GM23338 (cell line): Measurements from ENCODE around the gene TLR1. TPM values are rescaled to one million over a fixed set of nuclear protein-coding genes. Genes with fewer than 3 reads are reported as not detected.

Source experiments
- ATAC-seq: fragments of 200-7000 bp; cut with Tn5 transposase; 3 replicates; pipeline ENCODE4 v1.9.1; 2020
- DNase-seq: peaks from one replicate; pipeline ENCODE4 v3.0.0-alpha.2; 2015; ENCODE audit warnings: low spot score
- H2AFZ ChIP-seq: fragments of 200-600 bp; sonication (generic); 2 replicates; pipeline ENCODE4 v1.8.0; 2016; ENCODE audit warnings: antibody characterized with exemption, mild to moderate bottlenecking, moderate library complexity
- H3F3A ChIP-seq: fragments of 200-600 bp; sonication (generic); replicated peaks from 2 replicates; pipeline ENCODE4 v1.8.0; 2017; ENCODE audit warnings: antibody characterized with exemption, mixed run types, low read depth
- H3K27ac ChIP-seq: fragments of 200-600 bp; sonication (generic); 2 replicates; pipeline ENCODE4 v1.6.1; 2016; ENCODE audit warnings: low read depth
- H3K27me3 ChIP-seq: fragments of 200-600 bp; sonication (generic); 2 replicates; pipeline ENCODE4 v1.8.0; 2016; ENCODE audit warnings: mild to moderate bottlenecking, mixed run types, moderate library complexity; ENCODE audit not compliant: insufficient read depth
- H3K36me3 ChIP-seq: fragments of 200-600 bp; sonication (generic); 2 replicates; pipeline ENCODE4 v1.8.0; 2016; ENCODE audit warnings: mild to moderate bottlenecking; ENCODE audit not compliant: insufficient read depth
- H3K4me1 ChIP-seq: fragments of 200-600 bp; sonication (generic); 2 replicates; pipeline ENCODE4 v1.8.0; 2016; ENCODE audit warnings: mild to moderate bottlenecking, moderate library complexity; ENCODE audit not compliant: insufficient read depth
- H3K4me2 ChIP-seq: fragments of 200-600 bp; sonication (generic); 2 replicates; pipeline ENCODE4 v1.7.1; 2017; ENCODE audit warnings: mixed run types
- H3K4me3 ChIP-seq: fragments of 200-600 bp; sonication (generic); 2 replicates; pipeline ENCODE4 v1.6.1; 2016; ENCODE audit warnings: mixed run types
- H3K79me2 ChIP-seq: fragments of 200-600 bp; sonication (generic); replicated peaks from 2 replicates; pipeline ENCODE4 v1.8.0; 2017; ENCODE audit warnings: mild to moderate bottlenecking; ENCODE audit not compliant: insufficient read depth
- H3K9me2 ChIP-seq: fragments of 200-600 bp; sonication (generic); 2 replicates; pipeline ENCODE4 v1.8.0; 2017; ENCODE audit not compliant: insufficient read depth
- H4K20me1 ChIP-seq: fragments of 200-600 bp; sonication (generic); replicated peaks from 2 replicates; pipeline ENCODE4 v1.8.0; 2017; ENCODE audit warnings: mild to moderate bottlenecking; ENCODE audit not compliant: insufficient read depth
- H3K27ac Mint-ChIP-seq: 2 replicates; pipeline ENCODE4 v1.8.0; 2020; ENCODE audit warnings: inconsistent platforms, mild to moderate bottlenecking, moderate library complexity, mixed read lengths
- H3K27me3 Mint-ChIP-seq: 3 replicates; pipeline ENCODE4 v1.8.0; 2022; ENCODE audit warnings: low read depth, mild to moderate bottlenecking, moderate library complexity, mixed read lengths, inconsistent platforms; ENCODE audit not compliant: insufficient read depth, poor library complexity
- H3K36me3 Mint-ChIP-seq: 3 replicates; pipeline ENCODE4 v1.8.0; 2021; ENCODE audit warnings: low read depth, mild to moderate bottlenecking, inconsistent platforms, moderate library complexity, mixed read lengths
- H3K4me1 Mint-ChIP-seq: 3 replicates; pipeline ENCODE4 v1.8.0; 2020; ENCODE audit warnings: mild to moderate bottlenecking, inconsistent platforms, mixed read lengths
- H3K4me3 Mint-ChIP-seq: 3 replicates; pipeline ENCODE4 v1.8.0; 2021; ENCODE audit warnings: moderate library complexity, mild to moderate bottlenecking, inconsistent platforms, mixed read lengths
- H3K9me3 Mint-ChIP-seq: 3 replicates; pipeline ENCODE4 v1.8.0; 2020; ENCODE audit warnings: moderate library complexity, mild to moderate bottlenecking, inconsistent platforms, mixed read lengths
- EZH2 ChIP-seq: fragments of 200-600 bp; sonication (generic); IDR thresholded peaks from one replicate; pipeline ENCODE4 v1.8.0; 2017; ENCODE audit warnings: antibody characterized with exemption, mild to moderate bottlenecking, low read depth; ENCODE audit not compliant: unreplicated experiment
- polyA plus RNA-seq: library from polyadenylated mRNA; unstranded; fragments of >200 nt; fragmentation: Nextera tagmentation; extraction: Ambion mirVana; gene quantifications from 2 replicates; pipeline ENCODE4 v1.2.1, GENCODE V29; 2016
- total RNA-seq: library from RNA; depleted of rRNA; stranded (reverse); fragments of >200 nt; shearing (Covaris generic); gene quantifications from 2 replicates; pipeline ENCODE4 v1.2.3, GENCODE V29; 2014
- TF ChIP-seq, protein P1 (sequence below): IDR thresholded peaks from 2 replicates; pipeline ENCODE4 v1.6.1; 2016; ENCODE audit warnings: antibody characterized with exemption
- TF ChIP-seq, protein P2 (sequence below): fragments of 250-450 bp; sonication (Bioruptor Pico); IDR thresholded peaks from 2 replicates; pipeline ENCODE4 v1.5.0; 2020; ENCODE audit warnings: mild to moderate bottlenecking, moderate library complexity

Gene TLR1
- total and polyA plus RNA-seq, 2 experiments from 2014 or later = 0.07 TPM; not detected in 1

DNA sequence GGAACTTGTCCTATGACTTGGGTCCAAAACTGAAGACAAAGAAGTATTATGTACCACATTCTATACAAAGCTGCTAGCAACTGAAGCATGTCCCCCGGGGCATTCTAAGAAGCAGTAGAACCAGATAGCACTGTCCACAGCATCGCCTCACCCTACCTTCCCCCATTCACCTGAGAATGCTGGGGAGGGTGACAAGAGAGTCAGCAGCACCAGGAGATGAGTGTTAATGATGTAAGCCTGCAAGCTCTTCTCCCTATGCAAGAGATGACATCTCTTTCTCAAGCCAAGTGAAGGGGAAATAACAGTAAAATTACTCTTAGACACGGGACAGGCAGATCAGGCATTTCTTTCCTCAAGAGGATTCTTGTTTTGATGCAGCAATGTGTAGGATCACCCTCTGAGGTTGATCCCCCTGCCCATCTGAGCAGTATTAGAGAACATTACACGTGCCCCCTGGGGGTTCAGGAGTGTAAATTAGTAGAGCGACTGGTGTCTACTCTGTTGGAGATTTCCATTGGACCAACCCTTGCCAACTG is 13.9 kb upstream of the TLR1 start:
- no peaks in the 10 kb centered on the region for H4K20me1 ChIP-seq
- no peaks in the 10 kb centered on the region for H3K27me3 ChIP-seq
- no peak overlapping the region for H3K4me2 ChIP-seq
- H3K4me1 ChIP-seq = no peaks in the 10 kb centered on the region
- Mint-ChIP-seq H3K27me3 (peaks cover 5% of the 10 kb centered on the region), H3K4me3 (no peak overlapping the region), H3K36me3 (peaks cover 7% of the 10 kb centered on the region), H3K27ac (no peak overlapping the region), H3K9me3 (peaks cover 25% of the 10 kb centered on the region), H3K4me1 (no peaks in the 10 kb centered on the region)
- DNase-seq (no peak), ATAC-seq (no peak)
- H3K9me2 ChIP-seq = peaks cover 12% of the 10 kb centered on the region; the same call in 1 of the 2 replicates
- H2AFZ ChIP-seq = no peak overlapping the region
- no peaks in the 10 kb centered on the region for H3K36me3 ChIP-seq
- no peak overlapping the region for H3K27ac ChIP-seq
- H3K4me3 ChIP-seq = no peak overlapping the region
- no peaks in the 10 kb centered on the region for H3F3A ChIP-seq
- no peaks in the 10 kb centered on the region for H3K79me2 ChIP-seq
- TF ChIP-seq, protein P1, sequence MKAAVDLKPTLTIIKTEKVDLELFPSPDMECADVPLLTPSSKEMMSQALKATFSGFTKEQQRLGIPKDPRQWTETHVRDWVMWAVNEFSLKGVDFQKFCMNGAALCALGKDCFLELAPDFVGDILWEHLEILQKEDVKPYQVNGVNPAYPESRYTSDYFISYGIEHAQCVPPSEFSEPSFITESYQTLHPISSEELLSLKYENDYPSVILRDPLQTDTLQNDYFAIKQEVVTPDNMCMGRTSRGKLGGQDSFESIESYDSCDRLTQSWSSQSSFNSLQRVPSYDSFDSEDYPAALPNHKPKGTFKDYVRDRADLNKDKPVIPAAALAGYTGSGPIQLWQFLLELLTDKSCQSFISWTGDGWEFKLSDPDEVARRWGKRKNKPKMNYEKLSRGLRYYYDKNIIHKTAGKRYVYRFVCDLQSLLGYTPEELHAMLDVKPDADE = no peak
- TF ChIP-seq, protein P2, sequence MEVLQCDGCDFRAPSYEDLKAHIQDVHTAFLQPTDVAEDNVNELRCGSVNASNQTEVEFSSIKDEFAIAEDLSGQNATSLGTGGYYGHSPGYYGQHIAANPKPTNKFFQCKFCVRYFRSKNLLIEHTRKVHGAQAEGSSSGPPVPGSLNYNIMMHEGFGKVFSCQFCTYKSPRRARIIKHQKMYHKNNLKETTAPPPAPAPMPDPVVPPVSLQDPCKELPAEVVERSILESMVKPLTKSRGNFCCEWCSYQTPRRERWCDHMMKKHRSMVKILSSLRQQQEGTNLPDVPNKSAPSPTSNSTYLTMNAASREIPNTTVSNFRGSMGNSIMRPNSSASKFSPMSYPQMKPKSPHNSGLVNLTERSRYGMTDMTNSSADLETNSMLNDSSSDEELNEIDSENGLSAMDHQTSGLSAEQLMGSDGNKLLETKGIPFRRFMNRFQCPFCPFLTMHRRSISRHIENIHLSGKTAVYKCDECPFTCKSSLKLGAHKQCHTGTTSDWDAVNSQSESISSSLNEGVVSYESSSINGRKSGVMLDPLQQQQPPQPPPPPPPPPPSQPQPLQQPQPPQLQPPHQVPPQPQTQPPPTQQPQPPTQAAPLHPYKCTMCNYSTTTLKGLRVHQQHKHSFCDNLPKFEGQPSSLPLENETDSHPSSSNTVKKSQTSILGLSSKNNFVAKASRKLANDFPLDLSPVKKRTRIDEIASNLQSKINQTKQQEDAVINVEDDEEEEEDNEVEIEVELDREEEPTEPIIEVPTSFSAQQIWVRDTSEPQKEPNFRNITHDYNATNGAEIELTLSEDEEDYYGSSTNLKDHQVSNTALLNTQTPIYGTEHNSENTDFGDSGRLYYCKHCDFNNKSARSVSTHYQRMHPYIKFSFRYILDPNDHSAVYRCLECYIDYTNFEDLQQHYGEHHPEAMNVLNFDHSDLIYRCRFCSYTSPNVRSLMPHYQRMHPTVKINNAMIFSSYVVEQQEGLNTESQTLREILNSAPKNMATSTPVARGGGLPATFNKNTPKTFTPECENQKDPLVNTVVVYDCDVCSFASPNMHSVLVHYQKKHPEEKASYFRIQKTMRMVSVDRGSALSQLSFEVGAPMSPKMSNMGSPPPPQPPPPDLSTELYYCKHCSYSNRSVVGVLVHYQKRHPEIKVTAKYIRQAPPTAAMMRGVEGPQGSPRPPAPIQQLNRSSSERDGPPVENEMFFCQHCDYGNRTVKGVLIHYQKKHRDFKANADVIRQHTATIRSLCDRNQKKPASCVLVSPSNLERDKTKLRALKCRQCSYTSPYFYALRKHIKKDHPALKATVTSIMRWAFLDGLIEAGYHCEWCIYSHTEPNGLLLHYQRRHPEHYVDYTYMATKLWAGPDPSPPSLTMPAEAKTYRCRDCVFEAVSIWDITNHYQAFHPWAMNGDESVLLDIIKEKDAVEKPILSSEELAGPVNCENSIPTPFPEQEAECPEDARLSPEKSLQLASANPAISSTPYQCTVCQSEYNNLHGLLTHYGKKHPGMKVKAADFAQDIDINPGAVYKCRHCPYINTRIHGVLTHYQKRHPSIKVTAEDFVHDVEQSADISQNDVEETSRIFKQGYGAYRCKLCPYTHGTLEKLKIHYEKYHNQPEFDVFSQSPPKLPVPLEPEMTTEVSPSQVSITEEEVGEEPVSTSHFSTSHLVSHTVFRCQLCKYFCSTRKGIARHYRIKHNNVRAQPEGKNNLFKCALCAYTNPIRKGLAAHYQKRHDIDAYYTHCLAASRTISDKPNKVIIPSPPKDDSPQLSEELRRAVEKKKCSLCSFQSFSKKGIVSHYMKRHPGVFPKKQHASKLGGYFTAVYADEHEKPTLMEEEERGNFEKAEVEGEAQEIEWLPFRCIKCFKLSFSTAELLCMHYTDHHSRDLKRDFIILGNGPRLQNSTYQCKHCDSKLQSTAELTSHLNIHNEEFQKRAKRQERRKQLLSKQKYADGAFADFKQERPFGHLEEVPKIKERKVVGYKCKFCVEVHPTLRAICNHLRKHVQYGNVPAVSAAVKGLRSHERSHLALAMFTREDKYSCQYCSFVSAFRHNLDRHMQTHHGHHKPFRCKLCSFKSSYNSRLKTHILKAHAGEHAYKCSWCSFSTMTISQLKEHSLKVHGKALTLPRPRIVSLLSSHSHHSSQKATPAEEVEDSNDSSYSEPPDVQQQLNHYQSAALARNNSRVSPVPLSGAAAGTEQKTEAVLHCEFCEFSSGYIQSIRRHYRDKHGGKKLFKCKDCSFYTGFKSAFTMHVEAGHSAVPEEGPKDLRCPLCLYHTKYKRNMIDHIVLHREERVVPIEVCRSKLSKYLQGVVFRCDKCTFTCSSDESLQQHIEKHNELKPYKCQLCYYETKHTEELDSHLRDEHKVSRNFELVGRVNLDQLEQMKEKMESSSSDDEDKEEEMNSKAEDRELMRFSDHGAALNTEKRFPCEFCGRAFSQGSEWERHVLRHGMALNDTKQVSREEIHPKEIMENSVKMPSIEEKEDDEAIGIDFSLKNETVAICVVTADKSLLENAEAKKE = no peak
- TF ChIP-seq EZH2 = no peak
